OCI-LY3 (cell line): ENCODE data around the gene NKRF.
A peak's percentile ranks its signal among the peaks of the same experiment; 100 is the strongest.

Experiments
- H2AFZ ChIP-seq: fragments of 200-600, 300-600 bp; shearing (Covaris generic); 2 replicates; pipeline ENCODE4 v1.6.0; 2014; ENCODE audit warnings: antibody characterized with exemption, low read depth, low read length
- H3K27ac ChIP-seq: fragments of 200-600, 300-600 bp; sonication (generic); 2 replicates; pipeline ENCODE4 v1.5.1; 2014; ENCODE audit warnings: mild to moderate bottlenecking, low read length, moderate library complexity, mixed read lengths
- H3K27me3 ChIP-seq: fragments of 200-600, 300-600 bp; sonication (generic); 2 replicates; pipeline ENCODE4 v1.6.1; 2014; ENCODE audit warnings: low read depth, low read length, mixed read lengths
- H3K36me3 ChIP-seq: fragments of 200-600, 300-600 bp; sonication (generic); replicated peaks from 2 replicates; pipeline ENCODE3; 2014; ENCODE audit warnings: low read depth, low read length, mixed read lengths
- H3K4me1 ChIP-seq: fragments of 300-600, 200-600 bp; sonication (generic); 2 replicates; pipeline ENCODE4 v1.6.1; 2014; ENCODE audit warnings: low read length, mixed read lengths
- H3K4me2 ChIP-seq: fragments of 200-600, 300-600 bp; sonication (generic); 2 replicates; pipeline ENCODE4 v1.6.1; 2014; ENCODE audit warnings: low read length, mixed read lengths
- H3K4me3 ChIP-seq: fragments of 300-600, 200-600 bp; sonication (generic); 2 replicates; pipeline ENCODE4 v1.5.1; 2014; ENCODE audit warnings: antibody characterized with exemption, mild to moderate bottlenecking, low read length, moderate library complexity
- H3K79me2 ChIP-seq: fragments of 300-600, 200-600 bp; shearing (Covaris generic); 2 replicates; pipeline ENCODE4 v1.6.1; 2014; ENCODE audit warnings: mild to moderate bottlenecking, low read length, mixed read lengths
- H3K9ac ChIP-seq: fragments of 300-600, 200-600 bp; shearing (Covaris generic); 2 replicates; pipeline ENCODE4 v1.6.0; 2014; ENCODE audit warnings: mild to moderate bottlenecking, low read length, moderate library complexity
- H3K9me3 ChIP-seq: fragments of 200-600, 300-600 bp; shearing (Covaris generic); 2 replicates; pipeline ENCODE4 v1.6.1; 2014; ENCODE audit warnings: low read length, mixed read lengths; ENCODE audit not compliant: insufficient read depth
- H4K20me1 ChIP-seq: fragments of 200-600, 300-600 bp; sonication (generic); 2 replicates; pipeline ENCODE4 v1.6.1; 2016; ENCODE audit warnings: low read length, mixed read lengths; ENCODE audit not compliant: insufficient read depth
- EZH2phosphoT487 ChIP-seq: fragments of 200-600 bp; shearing (Covaris generic); IDR thresholded peaks from 2 replicates; pipeline ENCODE4 v1.6.1; 2018; ENCODE audit warnings: antibody characterized with exemption, mixed run types, low read depth
- TF ChIP-seq, protein P1 (sequence below): fragments of 200-600, 300-600 bp; sonication (generic); IDR thresholded peaks from 2 replicates; pipeline ENCODE4 v1.5.1; 2014; ENCODE audit warnings: antibody characterized with exemption, low read length, low read depth

NKRF gene

DNA sequence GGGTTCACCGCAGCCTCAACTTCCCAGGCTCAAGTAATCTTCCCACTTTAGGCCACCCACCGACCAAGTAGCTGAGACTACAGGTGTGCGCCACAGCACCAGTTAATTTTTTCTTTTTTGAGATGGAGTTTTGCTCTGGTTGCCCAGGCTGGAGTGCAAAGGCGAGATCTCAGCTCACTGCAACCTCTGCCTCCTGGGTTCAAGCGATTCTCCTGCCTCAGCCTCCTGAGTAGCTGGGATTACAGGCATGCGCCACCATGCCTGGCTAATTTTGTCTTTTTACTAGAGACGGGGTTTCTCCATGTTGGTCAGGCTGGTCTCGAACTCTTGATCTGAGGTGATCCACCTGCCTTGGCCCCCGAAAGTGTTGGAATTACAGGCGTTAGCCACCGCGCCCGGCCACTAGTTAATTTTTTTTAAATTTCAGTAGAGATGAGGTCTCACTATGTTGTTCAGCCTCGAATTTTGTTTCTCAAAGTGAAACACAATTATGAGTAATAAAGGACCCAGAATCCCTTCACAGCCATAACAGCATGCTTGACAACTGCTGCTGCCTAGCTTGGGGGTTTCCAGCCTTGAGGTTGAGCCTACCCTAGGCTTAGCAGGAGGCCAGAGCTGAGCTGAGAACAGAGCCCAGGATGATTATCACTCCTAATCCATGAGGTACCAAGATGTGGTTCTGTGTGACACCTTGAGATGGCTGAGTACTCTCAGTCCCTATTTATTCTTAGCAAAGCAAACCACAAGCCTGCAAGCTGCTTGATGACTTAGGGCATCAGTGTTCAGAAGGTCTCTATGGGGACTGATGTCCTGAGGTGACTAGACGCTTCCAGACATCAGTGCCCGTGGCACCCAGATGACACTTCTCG lies 41.6 kb upstream of the NKRF start:
- H4K20me1 ChIP-seq: no peaks in the 10 kb centered on the region; the same call in 1 of the 2 replicates
- no peak overlapping the region for H2AFZ ChIP-seq
- H3K4me3 ChIP-seq: peak overlapping the region; percentile 35; the same call in 1 of the 2 replicates
- H3K9ac ChIP-seq: peak overlapping the region; percentile 60
- no peak for TF ChIP-seq EZH2phosphoT487
- TF ChIP-seq, protein P1, sequence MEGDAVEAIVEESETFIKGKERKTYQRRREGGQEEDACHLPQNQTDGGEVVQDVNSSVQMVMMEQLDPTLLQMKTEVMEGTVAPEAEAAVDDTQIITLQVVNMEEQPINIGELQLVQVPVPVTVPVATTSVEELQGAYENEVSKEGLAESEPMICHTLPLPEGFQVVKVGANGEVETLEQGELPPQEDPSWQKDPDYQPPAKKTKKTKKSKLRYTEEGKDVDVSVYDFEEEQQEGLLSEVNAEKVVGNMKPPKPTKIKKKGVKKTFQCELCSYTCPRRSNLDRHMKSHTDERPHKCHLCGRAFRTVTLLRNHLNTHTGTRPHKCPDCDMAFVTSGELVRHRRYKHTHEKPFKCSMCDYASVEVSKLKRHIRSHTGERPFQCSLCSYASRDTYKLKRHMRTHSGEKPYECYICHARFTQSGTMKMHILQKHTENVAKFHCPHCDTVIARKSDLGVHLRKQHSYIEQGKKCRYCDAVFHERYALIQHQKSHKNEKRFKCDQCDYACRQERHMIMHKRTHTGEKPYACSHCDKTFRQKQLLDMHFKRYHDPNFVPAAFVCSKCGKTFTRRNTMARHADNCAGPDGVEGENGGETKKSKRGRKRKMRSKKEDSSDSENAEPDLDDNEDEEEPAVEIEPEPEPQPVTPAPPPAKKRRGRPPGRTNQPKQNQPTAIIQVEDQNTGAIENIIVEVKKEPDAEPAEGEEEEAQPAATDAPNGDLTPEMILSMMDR: no peak
- H3K4me2 ChIP-seq: peak overlapping the region; percentile 60
- H3K9me3 ChIP-seq: no peaks in the 10 kb centered on the region
- peaks cover 52% of the 10 kb centered on the region for H3K4me1 ChIP-seq
- peaks cover 59% of the 10 kb centered on the region for H3K36me3 ChIP-seq
- peaks cover 23% of the 10 kb centered on the region for H3K79me2 ChIP-seq
- H3K27ac ChIP-seq: peak overlapping the region; percentile 99
- H3K27me3 ChIP-seq: no peaks in the 10 kb centered on the region

DNA sequence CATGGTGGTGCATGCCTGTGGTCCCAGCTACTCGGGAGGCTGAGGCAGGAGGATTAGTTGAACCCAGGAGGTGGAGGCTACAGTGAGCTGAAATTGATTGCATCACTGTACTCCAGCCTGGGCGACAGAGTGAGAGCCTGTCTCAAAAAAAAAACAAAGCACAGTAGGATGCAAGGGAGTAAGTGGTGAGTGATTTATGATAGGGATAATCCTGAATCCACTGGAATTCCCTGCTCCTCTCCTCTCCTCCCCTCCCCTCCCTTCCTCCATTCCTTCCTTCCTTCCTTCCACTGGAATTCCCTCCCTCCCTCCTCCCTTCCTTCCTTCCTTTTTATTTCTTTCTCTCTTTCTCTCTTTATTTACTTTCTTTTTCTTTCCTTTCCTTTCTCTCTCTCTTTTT lies 40.9 kb upstream of the NKRF start:
- TF ChIP-seq, protein P1: no peak
- Histone ChIP-seq H3K4me2 (peak overlapping the region; percentile 51), H3K79me2 (peaks cover 23% of the 10 kb centered on the region), H2AFZ (no peak overlapping the region), H3K4me3 (peak overlapping the region; percentile 34; the same call in 1 of the 2 replicates), H3K4me1 (peaks cover 52% of the 10 kb centered on the region), H3K36me3 (peaks cover 57% of the 10 kb centered on the region), H3K9ac (peak overlapping the region; percentile 34; the same call in 1 of the 2 replicates), H3K27ac (peak overlapping the region; percentile 99), H3K9me3 (no peaks in the 10 kb centered on the region), H3K27me3 (no peaks in the 10 kb centered on the region), H4K20me1 (no peaks in the 10 kb centered on the region; the same call in 1 of the 2 replicates)

DNA sequence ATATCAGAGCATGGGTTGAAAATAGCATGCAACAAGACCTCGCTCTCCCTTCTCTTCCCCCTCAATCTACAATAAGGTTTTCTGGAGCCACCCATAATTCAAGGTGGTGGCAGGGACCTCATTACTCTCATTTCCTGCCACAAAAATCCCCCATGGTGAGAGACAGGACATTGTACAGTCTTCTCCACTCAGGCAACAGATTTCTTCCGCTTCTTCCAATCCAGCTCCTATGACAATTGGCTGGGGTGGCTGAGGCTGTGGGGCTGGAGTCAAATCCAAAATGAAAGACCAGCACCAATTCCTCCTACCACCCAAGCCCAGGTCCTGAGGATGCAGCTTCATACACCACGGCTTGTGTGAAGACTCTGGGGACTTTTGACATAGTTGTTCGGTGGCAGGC lies 40.3 kb upstream of the NKRF start:
- no peak for TF ChIP-seq EZH2phosphoT487
- TF ChIP-seq, protein P1: no peak
- no peaks in the 10 kb centered on the region; the same call in 1 of the 2 replicates for H4K20me1 ChIP-seq
- peak overlapping the region; percentile 51 for H3K4me2 ChIP-seq
- no peaks in the 10 kb centered on the region for H3K27me3 ChIP-seq
- H3K9me3 ChIP-seq: no peaks in the 10 kb centered on the region
- H3K4me3 ChIP-seq: peak overlapping the region; percentile 14; the same call in 1 of the 2 replicates
- H3K27ac ChIP-seq: peak overlapping the region; percentile 99
- H3K4me1 ChIP-seq: peaks cover 54% of the 10 kb centered on the region
- peaks cover 60% of the 10 kb centered on the region for H3K36me3 ChIP-seq
- H2AFZ ChIP-seq: no peak overlapping the region
- H3K79me2 ChIP-seq: peaks cover 23% of the 10 kb centered on the region
- peak overlapping the region; percentile 34; the same call in 1 of the 2 replicates for H3K9ac ChIP-seq

DNA sequence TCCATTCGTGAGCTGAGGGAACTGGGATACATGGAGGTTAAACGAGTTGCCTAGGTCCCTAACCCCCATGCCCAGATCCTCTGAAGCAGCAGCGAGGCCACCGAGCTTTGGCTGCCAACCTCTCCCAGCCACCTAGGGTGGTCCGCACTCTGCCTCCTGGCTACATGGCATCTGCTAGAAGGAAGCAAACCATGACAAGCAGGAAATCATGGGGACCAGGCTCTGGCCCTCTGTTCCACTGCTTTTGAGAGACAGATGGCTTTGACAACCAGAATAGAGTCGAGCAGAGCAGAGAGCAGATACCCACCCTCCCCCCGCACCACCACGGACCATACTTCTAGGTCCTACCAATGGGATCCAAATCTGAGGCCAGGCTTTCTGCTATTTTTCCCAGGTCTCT lies 37.5 kb upstream of the NKRF start:
- Histone ChIP-seq H3K27ac (no peak overlapping the region), H3K36me3 (peaks cover 58% of the 10 kb centered on the region), H3K9ac (no peak overlapping the region), H3K9me3 (no peaks in the 10 kb centered on the region), H3K27me3 (no peaks in the 10 kb centered on the region), H2AFZ (no peak overlapping the region), H3K4me1 (peaks cover 57% of the 10 kb centered on the region), H3K4me3 (no peak overlapping the region), H3K4me2 (no peak overlapping the region), H3K79me2 (peaks cover 14% of the 10 kb centered on the region), H4K20me1 (no peaks in the 10 kb centered on the region; the same call in 1 of the 2 replicates)
- no peak for TF ChIP-seq EZH2phosphoT487
- TF ChIP-seq, protein P1: no peak
